DMS53 (cell line): ENCODE data around the gene TNIK.
"Not testable (repeated sequence)": the region's sequence is repeated elsewhere in the genome, so short reads cannot be mapped to it uniquely, and the experiment has no call there.

ENCODE experiments used
- DNase-seq: peaks from one replicate; lab custom pipeline; 2025; lab: John Stamatoyannopoulos, UW

The TNIK gene

GRCh38 chr3:171468296-171468906 is 8.2 kb upstream of the TNIK start:
- no peak for DNase-seq

DNA sequence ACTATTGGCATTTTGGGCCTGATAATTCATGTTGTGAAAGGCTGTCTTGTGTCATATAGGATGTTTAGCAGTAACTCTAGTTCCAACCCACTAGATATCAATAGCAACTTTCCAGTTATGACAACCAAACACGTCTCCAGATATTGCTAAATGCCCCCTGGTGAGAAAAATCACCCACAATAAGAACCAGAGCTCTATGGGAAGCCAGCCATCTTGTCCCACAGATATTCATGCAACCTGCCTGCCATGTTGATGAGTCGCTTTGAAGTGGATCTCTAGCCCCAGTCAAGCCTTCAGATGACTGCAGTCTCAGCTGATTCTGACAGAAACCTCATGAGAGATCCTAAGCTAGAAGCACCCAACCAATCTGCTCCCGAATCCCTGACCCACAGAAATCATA is 5.6 kb upstream of the TNIK start:
- DNase-seq, result no peak

GRCh38 chr3:171464462-171464861 is 4.3 kb upstream of the TNIK start:
- no peak for DNase-seq

DNA sequence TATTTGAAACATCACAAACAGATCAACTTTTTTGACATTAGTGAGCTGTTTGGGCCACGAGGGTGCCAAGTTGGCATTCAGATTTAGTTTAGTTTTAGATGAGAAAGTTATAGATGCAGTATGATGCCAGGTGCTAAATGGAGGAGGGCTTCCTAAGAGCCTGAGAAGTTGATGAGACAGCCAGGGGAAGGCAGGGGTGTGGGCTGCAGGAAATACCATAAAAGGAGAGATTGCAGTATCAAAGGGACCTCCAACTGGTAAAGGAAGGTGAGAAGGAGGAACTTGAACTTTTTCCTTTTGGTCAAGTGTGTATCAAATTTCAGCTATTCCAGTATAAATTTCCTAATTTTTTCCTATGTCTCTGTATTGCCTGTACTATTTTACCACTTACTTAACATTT is 2.0 kb upstream of the TNIK start:
- no peak for DNase-seq

DNA sequence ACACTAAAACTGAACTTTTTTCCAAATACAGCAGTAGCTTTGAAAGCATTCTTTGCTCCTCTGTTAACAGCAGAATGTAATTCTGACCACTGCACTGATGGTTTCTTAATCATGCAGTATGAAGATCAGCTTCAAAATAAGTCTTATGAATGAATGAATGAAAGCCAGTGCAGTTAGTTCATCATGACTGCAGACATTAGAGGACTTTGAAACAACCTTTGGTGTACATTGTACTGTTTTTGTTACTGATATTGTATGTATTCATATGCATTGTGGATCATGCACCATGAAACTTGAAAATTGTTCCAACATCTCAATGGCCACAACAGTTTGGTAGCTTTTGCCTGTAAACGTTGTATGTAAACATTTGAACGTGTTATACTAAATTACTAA is 1.3 kb upstream of the TNIK start:
- no peak for DNase-seq

- peak; percentile 77 for DNase-seq
Observed at GRCh38 chr3:171460725-171461524, 720 bp upstream of the TNIK start.

GRCh38 chr3:171459137-171459941 is 866 bp downstream of the TNIK start:
- peak; percentile 65 for DNase-seq

- DNase-seq, result no peak
Observed at GRCh38 chr3:171458864-171459136, 1.4 kb downstream of the TNIK start.

DNA sequence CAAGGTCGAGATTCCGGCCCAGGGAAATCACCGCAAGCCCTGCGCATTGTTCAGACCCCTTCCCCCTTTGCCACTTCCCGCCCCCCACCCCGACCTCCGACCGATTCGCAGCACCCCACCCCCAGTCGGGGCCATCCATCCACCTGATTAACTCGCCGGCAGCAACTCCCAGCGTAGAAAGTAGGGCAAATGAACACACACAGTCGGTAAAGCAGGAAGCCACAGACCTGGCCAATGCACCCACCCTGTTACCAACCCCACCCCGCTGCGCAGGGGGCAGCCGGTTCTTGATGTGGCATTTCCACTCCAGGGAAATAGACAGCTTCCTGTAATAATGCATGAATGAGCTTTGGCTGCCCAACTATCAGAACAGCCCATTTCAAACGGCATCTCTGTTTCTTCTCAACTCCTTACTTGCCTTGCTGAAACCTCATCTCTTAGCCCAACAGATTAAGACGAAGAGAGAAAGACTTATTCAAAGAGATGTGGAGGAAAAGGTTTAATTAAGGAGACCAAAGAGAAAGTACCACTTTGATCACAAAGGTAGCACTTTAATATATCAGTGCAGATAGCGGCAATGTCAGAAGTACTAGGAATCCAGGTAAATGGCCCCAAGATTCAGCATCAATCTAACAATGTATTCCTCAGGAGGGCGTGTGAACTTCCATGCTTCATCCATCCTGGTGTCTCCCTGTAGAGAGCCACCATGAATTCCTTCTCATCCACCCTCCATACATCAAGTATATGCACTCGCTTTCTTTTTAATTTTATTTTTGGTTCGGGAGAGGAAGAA is 1.9 kb downstream of the TNIK start:
- DNase-seq, result no peak

DNA sequence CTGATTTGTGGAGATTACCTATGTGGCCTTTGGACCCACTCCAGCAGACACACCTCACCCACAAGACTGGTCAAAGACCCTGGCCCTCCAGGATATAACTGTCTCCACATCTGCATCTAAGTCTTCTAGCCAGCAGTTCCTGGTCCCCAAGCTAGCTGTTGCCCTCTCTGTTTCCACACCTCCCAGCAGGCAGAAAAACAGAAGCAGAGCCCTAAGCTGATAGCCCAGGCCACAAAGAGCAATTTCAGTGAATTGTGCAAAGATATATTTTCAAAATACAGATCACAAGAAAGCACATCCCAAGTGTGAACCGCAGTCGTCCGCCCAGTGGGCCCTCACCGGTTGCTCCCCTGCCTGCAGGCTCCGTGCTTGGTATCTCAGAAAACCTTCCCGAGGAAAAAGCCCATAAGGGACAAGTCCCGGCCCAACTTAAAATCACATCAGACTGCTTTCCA is 2.6 kb downstream of the TNIK start:
- no peak for DNase-seq

- no peak for DNase-seq
Observed at GRCh38 chr3:171456765-171457606, 3.2 kb downstream of the TNIK start.

GRCh38 chr3:171455603-171456550 is 4.3 kb downstream of the TNIK start:
- DNase-seq, result no peak

GRCh38 chr3:171454041-171454440 is 6.2 kb downstream of the TNIK start:
- no peak for DNase-seq

- no peak for DNase-seq
Observed at GRCh38 chr3:171453180-171453886, 6.9 kb downstream of the TNIK start.

DNA sequence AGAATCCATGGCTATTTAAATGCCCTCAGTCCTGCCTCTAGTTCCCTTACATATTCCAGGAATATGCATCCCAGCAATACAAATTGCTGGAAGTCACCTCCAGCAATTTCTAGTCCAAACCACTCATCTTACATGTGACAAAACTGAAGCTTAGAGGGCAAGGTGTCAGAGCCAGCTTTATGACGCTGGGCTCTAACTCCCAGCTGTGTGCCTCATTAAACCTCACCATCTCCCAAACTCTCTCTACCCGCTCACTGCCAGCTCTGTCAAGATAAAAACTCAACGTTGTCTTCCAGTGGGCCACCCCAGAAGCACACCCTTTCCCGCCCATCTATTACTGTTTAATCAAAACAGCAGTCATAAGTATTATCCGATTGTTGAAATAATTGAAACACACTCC is 7.9 kb downstream of the TNIK start:
- no peak for DNase-seq

- no peak for DNase-seq
Observed at GRCh38 chr3:171451915-171452314, 8.3 kb downstream of the TNIK start.

DNA sequence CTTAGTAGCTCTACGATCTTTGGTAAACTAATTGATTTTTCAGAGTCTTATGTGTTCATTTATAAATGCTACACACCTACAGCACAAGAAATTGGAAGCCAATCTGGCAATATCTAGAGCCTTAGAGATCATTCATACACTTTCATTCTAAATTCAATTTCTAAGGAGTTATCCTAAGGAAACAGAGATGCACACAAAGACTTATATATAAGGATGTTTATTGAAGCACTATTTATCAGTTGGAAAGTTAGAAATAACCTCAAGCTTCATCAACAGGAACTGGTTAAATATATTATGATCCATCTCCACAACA is 12.7 kb downstream of the TNIK start:
- DNase-seq, result not testable (repeated sequence)

DNA sequence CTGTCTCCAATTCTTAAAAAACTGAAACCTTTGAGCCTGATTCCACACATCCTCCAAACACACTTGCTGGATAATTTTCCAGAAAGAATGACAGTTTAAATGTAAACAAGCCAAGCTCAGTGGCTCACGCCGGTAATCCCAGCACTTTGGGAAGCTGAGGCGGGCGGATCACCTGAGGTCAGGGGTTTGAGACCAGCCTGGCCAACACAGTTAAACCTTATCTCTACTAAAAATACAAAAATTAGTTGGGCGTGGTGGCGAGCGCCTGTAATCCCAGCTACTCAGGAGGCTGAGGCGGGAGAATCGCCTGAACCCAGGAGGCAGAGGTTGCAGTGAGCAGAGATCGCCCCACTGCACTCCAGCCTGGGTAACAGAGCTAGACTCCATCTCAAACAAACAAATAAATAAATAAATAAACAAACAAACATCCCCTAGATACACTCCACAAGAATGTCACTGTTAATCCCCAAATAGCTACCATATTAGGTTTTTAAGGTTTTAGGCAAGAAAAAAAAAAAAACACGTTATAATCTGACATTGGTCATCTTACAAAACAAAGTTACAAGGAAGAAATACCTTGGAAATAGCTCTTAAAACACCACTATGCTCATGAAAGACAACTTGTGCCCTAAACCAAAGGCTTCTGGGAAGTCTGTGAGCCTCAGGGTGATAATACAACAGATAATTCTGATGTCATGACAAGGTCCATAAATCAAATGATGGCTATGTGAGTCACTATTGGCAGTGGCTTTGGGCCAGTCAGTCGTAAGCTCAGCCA is 13.2 kb downstream of the TNIK start:
- DNase-seq, result peak; percentile 35

DNA sequence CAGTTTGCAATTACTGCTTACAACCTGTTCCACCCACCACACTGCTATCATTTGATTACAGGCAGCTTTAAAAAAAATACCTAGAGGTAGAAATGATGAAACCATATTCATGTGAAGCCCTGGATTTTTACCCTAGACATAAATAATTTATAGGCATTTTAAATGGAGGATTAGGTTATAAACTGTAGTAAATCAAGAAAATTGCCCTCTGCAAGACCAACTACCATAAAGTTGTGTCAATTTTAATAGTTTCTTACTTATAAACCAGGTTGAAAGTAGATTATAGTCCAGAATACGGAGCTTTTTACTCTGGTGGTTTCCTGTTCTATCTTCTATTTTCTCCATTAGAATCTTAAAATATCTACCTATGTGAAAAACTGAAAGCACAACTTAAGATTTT is 13.9 kb downstream of the TNIK start:
- no peak for DNase-seq
